ENCODE measurements around the gene ZWILCH. TPM values are rescaled to one million over a fixed set of nuclear protein-coding genes. Genes with fewer than 3 reads are reported as not detected.

Gene ZWILCH
- total and polyA plus RNA-seq, 9 of the 15 experiments (the other 6 are each of a cell fraction or from before 2014, with no cell fraction given) = 32.8 to 94.2 (median 52.1) TPM

GRCh38 chr15:66504563-66505429 lies at the start of gene ZWILCH, which contains the start of gene RPL4 (continued):
- TF ChIP-seq, protein P1, sequence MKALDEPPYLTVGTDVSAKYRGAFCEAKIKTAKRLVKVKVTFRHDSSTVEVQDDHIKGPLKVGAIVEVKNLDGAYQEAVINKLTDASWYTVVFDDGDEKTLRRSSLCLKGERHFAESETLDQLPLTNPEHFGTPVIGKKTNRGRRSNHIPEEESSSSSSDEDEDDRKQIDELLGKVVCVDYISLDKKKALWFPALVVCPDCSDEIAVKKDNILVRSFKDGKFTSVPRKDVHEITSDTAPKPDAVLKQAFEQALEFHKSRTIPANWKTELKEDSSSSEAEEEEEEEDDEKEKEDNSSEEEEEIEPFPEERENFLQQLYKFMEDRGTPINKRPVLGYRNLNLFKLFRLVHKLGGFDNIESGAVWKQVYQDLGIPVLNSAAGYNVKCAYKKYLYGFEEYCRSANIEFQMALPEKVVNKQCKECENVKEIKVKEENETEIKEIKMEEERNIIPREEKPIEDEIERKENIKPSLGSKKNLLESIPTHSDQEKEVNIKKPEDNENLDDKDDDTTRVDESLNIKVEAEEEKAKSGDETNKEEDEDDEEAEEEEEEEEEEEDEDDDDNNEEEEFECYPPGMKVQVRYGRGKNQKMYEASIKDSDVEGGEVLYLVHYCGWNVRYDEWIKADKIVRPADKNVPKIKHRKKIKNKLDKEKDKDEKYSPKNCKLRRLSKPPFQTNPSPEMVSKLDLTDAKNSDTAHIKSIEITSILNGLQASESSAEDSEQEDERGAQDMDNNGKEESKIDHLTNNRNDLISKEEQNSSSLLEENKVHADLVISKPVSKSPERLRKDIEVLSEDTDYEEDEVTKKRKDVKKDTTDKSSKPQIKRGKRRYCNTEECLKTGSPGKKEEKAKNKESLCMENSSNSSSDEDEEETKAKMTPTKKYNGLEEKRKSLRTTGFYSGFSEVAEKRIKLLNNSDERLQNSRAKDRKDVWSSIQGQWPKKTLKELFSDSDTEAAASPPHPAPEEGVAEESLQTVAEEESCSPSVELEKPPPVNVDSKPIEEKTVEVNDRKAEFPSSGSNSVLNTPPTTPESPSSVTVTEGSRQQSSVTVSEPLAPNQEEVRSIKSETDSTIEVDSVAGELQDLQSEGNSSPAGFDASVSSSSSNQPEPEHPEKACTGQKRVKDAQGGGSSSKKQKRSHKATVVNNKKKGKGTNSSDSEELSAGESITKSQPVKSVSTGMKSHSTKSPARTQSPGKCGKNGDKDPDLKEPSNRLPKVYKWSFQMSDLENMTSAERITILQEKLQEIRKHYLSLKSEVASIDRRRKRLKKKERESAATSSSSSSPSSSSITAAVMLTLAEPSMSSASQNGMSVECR (CRISPR knock-in tag; IDR thresholded peaks at IDR 0.05) = peak; percentile 63
- TF ChIP-seq BRD4 (IDR thresholded peaks at IDR 0.05) (peak; percentile 93; the same call in 1 of the 2 replicates), ATF1 (CRISPR knock-in tag; IDR thresholded peaks at IDR 0.05) (no peak), ATF1 (tag; IDR thresholded peaks at IDR 0.05) (peak; percentile 97), ZNF41 (CRISPR knock-in tag; conservative IDR thresholded peaks at IDR 0.05) (no peak), DDX20 (tag; IDR thresholded peaks at IDR 0.05; ENCODE audit: low read depth) (0 out of 2 replicates have a peak, but pooled peaks have one; percentile 36), HNRNPK (IDR thresholded peaks at IDR 0.05; ENCODE audit: low read depth, low read length, poor library complexity, severe bottlenecking) (no peak), ZNF263 (CRISPR knock-in tag; IDR thresholded peaks at IDR 0.05; ENCODE audit: borderline replicate concordance) (peak; percentile 13; the same call in 1 of the 2 replicates), HDAC8 (tag; IDR thresholded peaks at IDR 0.05) (no peak), SNRNP70 (optimal IDR thresholded peaks at IDR 0.05; ENCODE audit: low read depth, low read length) (peak; percentile 47), POLR2H (tag; IDR thresholded peaks at IDR 0.05; ENCODE audit: low read depth) (peak; percentile 96), MYC (IDR thresholded peaks at IDR 0.05; ENCODE audit: low read depth, low read length) (peak; percentile 96), MYC (CRISPR knock-in tag; IDR thresholded peaks at IDR 0.05; ENCODE audit: borderline replicate concordance, low read depth) (peak; percentile 95), ZNF584 (CRISPR knock-in tag; IDR thresholded peaks at IDR 0.05; ENCODE audit: low read depth) (peak; percentile 56; the same call in 1 of the 2 replicates), GABPA (tag; conservative IDR thresholded peaks at IDR 0.05; ENCODE audit: low read depth) (peak; percentile 99), ZNF311 (CRISPR knock-in tag; IDR thresholded peaks at IDR 0.05) (no peak), FIP1L1 (IDR thresholded peaks at IDR 0.05; ENCODE audit: low read depth, low read length, poor library complexity, severe bottlenecking) (no peak), CBFA2T3 (IDR thresholded peaks at IDR 0.05) (no peak), PTBP1 (IDR thresholded peaks at IDR 0.05; ENCODE audit: low read depth, low read length) (0 out of 2 replicates have a peak, but pooled peaks have one; percentile 19), PHF8 (IDR thresholded peaks at IDR 0.05; ENCODE audit: borderline replicate concordance, low read length) (peak; percentile 78), ELF1 (tag; IDR thresholded peaks at IDR 0.05) (peak; percentile 80), KLF16 (IDR thresholded peaks at IDR 0.05) (no peak)
